Neural cell (in vitro differentiated cells): ENCODE data around the gene RASL10A. TPM values are rescaled to one million over a fixed set of nuclear protein-coding genes. Genes with fewer than 3 reads are reported as not detected.

Experiments
- H2AFZ ChIP-seq: fragments of 200-600, 300-800 bp; sonication (generic), shearing (Covaris generic); 2 replicates; pipeline ENCODE4 v1.6.0; 2014; ENCODE audit warnings: low read depth, mild to moderate bottlenecking, antibody characterized with exemption, low read length, moderate library complexity
- H3F3A ChIP-seq: fragments of 200-600 bp; shearing (Covaris generic); 2 replicates; pipeline ENCODE4 v1.6.1; 2016; ENCODE audit warnings: mild to moderate bottlenecking, moderate library complexity, mixed read lengths, antibody characterized with exemption, low read length; ENCODE audit not compliant: insufficient read depth, poor library complexity, severe bottlenecking
- H3K27ac ChIP-seq: fragments of 200-600, 300-800 bp; sonication (generic), shearing (Covaris generic); 2 replicates; pipeline ENCODE4 v1.5.1; 2014; ENCODE audit warnings: mild to moderate bottlenecking, low read length, moderate library complexity
- H3K27me3 ChIP-seq: fragments of 300-800, 200-600 bp; sonication (generic), shearing (Covaris generic); 2 replicates; pipeline ENCODE4 v1.6.0; 2014; ENCODE audit warnings: mild to moderate bottlenecking, low read depth, low read length, moderate library complexity; ENCODE audit not compliant: insufficient read depth
- H3K36me3 ChIP-seq: fragments of 300-800, 200-600 bp; sonication (generic), shearing (Covaris generic); 2 replicates; pipeline ENCODE4 v1.5.1; 2014; ENCODE audit warnings: mild to moderate bottlenecking, antibody characterized with exemption, low read length, moderate library complexity; ENCODE audit not compliant: insufficient read depth
- H3K4me2 ChIP-seq: fragments of 300-800, 200-600 bp; sonication (generic), shearing (Covaris generic); 2 replicates; pipeline ENCODE4 v1.6.0; 2014; ENCODE audit warnings: mild to moderate bottlenecking, low read length
- H3K4me3 ChIP-seq: fragments of 300-800, 200-600 bp; sonication (generic), shearing (Covaris generic); 2 replicates; pipeline ENCODE4 v1.5.1; 2014; ENCODE audit warnings: mild to moderate bottlenecking, low read length, moderate library complexity
- H3K79me2 ChIP-seq: fragments of 200-600 bp; shearing (Covaris generic); replicated peaks from 2 replicates; pipeline ENCODE4 v1.6.0; 2014; ENCODE audit warnings: mild to moderate bottlenecking, low read length, moderate library complexity; ENCODE audit not compliant: insufficient read depth
- H3K9ac ChIP-seq: fragments of 300-800, 200-600 bp; sonication (generic), shearing (Covaris generic); 2 replicates; pipeline ENCODE4 v1.6.1; 2016; ENCODE audit warnings: mild to moderate bottlenecking, low read length, mixed read lengths
- H3K9me2 ChIP-seq: fragments of 200-600 bp; shearing (Covaris generic); 2 replicates; pipeline ENCODE4 v1.6.1; 2016; ENCODE audit warnings: mild to moderate bottlenecking, low read length, mixed read lengths; ENCODE audit not compliant: insufficient read depth
- H3K9me3 ChIP-seq: fragments of 200-600, 300-800 bp; sonication (generic), shearing (Covaris generic); 2 replicates; pipeline ENCODE4 v1.6.1; 2016; ENCODE audit warnings: mild to moderate bottlenecking, mixed run types, low read length, moderate library complexity, mixed read lengths
- H4K20me1 ChIP-seq: fragments of 200-600 bp; shearing (Covaris generic); 2 replicates; pipeline ENCODE4 v1.6.1; 2016; ENCODE audit warnings: mild to moderate bottlenecking, mixed run types; ENCODE audit not compliant: insufficient read depth
- CTCF ChIP-seq: fragments of 450-650 bp; IDR thresholded peaks from 2 replicates; pipeline ENCODE4 v1.5.1; 2014; ENCODE audit warnings: antibody characterized with exemption, mild to moderate bottlenecking, moderate library complexity; ENCODE audit not compliant: poor library complexity, severe bottlenecking
- EP300 ChIP-seq: fragments of 450-650 bp; conservative IDR thresholded peaks from 2 replicates; pipeline ENCODE4 v1.6.1; 2014; ENCODE audit warnings: antibody characterized with exemption, mild to moderate bottlenecking, moderate library complexity; ENCODE audit not compliant: poor library complexity, severe bottlenecking
- EZH2 ChIP-seq: fragments of 200-600, 300-800 bp; shearing (Covaris generic), sonication (generic); IDR thresholded peaks from 2 replicates; pipeline ENCODE4 v1.6.1; 2014; ENCODE audit warnings: antibody characterized with exemption, low read length, borderline replicate concordance, mild to moderate bottlenecking; ENCODE audit not compliant: insufficient read depth, poor library complexity, severe bottlenecking
- MXI1 ChIP-seq: fragments of 450-650 bp; conservative IDR thresholded peaks from 2 replicates; pipeline ENCODE4 v1.6.1; 2014; ENCODE audit warnings: antibody characterized with exemption, mild to moderate bottlenecking; ENCODE audit not compliant: poor library complexity, severe bottlenecking
- POLR2AphosphoS5 ChIP-seq: IDR thresholded peaks from 2 replicates; pipeline ENCODE4 v1.6.1; 2012
- RAD21 ChIP-seq: fragments of 450-650 bp; conservative IDR thresholded peaks from 2 replicates; pipeline ENCODE4 v1.6.1; 2014; ENCODE audit warnings: antibody characterized with exemption, mild to moderate bottlenecking, moderate library complexity
- REST ChIP-seq: IDR thresholded peaks from 2 replicates; pipeline ENCODE4 v1.6.1; 2012; ENCODE audit warnings: borderline replicate concordance
- SMC3 ChIP-seq: fragments of 450-650 bp; conservative IDR thresholded peaks from 2 replicates; pipeline ENCODE4 v1.6.1; 2014; ENCODE audit warnings: antibody characterized with exemption, mild to moderate bottlenecking, moderate library complexity; ENCODE audit not compliant: poor library complexity
- TAF1 ChIP-seq: IDR thresholded peaks from 2 replicates; pipeline ENCODE4 v1.6.1; 2012; ENCODE audit warnings: low read depth
- polyA plus RNA-seq: library from polyadenylated mRNA; depleted of rRNA; stranded (reverse); fragments of >200 nt; gene quantifications from 2 replicates; pipeline ENCODE4 v1.2.3, GENCODE V29; 2014

The RASL10A gene
- polyA plus RNA-seq, 1 donor from 2014 or later: 3.0 TPM

- Histone ChIP-seq H3K27me3 (no peaks in the 10 kb centered on the region), H3K27ac (no peak overlapping the region), H3K9ac (no peak overlapping the region), H3K4me2 (no peak overlapping the region), H3K4me3 (no peak overlapping the region), H3K9me3 (no peaks in the 10 kb centered on the region), H3K9me2 (no peaks in the 10 kb centered on the region), H4K20me1 (no peaks in the 10 kb centered on the region), H3K79me2 (no peaks in the 10 kb centered on the region), H2AFZ (no peak overlapping the region), H3K36me3 (peaks cover 9% of the 10 kb centered on the region), H3F3A (no peaks in the 10 kb centered on the region)
- no peak for TF ChIP-seq EP300
- no peak for TF ChIP-seq REST
- TF ChIP-seq CTCF: no peak
Observed at GRCh38 chr22:29351042-29351441, 35.5 kb upstream of the RASL10A start.

DNA sequence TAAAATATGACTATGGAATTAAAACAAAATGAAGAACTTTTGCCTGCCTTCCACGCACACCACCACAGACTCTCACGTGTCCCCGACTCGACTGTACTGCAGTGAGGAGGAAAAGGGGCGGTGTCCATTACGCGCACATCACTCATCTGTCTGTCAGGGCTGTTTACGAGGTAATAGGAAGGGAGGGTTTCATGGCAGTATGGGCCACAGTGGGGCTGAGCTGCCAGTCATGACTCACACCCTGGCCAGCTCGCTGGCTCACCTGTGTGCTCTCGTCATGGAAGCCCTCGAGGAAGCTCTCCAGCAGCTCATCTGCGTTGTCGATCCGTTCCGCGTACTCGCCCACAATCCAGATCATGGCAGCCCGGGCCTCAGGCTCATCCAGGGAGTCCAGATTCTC is 33.5 kb upstream of the RASL10A start:
- H3K36me3 ChIP-seq: peaks cover 9% of the 10 kb centered on the region
- H4K20me1 ChIP-seq: no peaks in the 10 kb centered on the region
- TF ChIP-seq POLR2AphosphoS5: no peak
- no peak for TF ChIP-seq EZH2
- TF ChIP-seq TAF1: no peak
- TF ChIP-seq EP300: no peak
- TF ChIP-seq SMC3: no peak
- no peak for TF ChIP-seq MXI1
- no peak for TF ChIP-seq CTCF
- TF ChIP-seq RAD21: no peak
- TF ChIP-seq REST: no peak

More for the DNA sequence above, 33.5 kb upstream of the RASL10A start:
- no peak overlapping the region for H3K4me2 ChIP-seq
- H3K27me3 ChIP-seq: no peaks in the 10 kb centered on the region
- no peak overlapping the region for H2AFZ ChIP-seq
- no peaks in the 10 kb centered on the region for H3F3A ChIP-seq
- H3K9me3 ChIP-seq: no peaks in the 10 kb centered on the region
- no peak overlapping the region for H3K4me3 ChIP-seq
- H3K9ac ChIP-seq: no peak overlapping the region
- no peaks in the 10 kb centered on the region for H3K9me2 ChIP-seq
- no peaks in the 10 kb centered on the region for H3K79me2 ChIP-seq
- no peak overlapping the region for H3K27ac ChIP-seq
